HEK293 (cell line): ENCODE data around the gene ZNF782.

Experiments used
- CTCF ChIA-PET: fragments of 350-600 bp; formaldehyde crosslinking; extraction: SDS; loops from one replicate; lab custom pipeline; 2021; ENCODE audit warnings: antibody characterized with exemption; lab: Yijun Ruan, JAX
- POLR2A ChIA-PET: fragments of 300-600 bp; formaldehyde crosslinking; extraction: SDS; loops from one replicate; lab custom pipeline; 2020; ENCODE audit warnings: antibody characterized with exemption, inconsistent platforms; lab: Yijun Ruan, JAX
- H3K27ac ChIP-seq: fragments of 200-500 bp; sonication (Bioruptor generic); 2 replicates; pipeline ENCODE4 v1.5.1; 2014; ENCODE audit warnings: low read depth, low read length, control low read depth, inconsistent platforms; ENCODE audit errors: extremely low read depth
- H3K36me3 ChIP-seq, 2 experiments: fragments of 200-500 bp in 1 of 2; sonication (Bioruptor generic) in 1 of 2; 1 replicate in 1 of 2; 2 replicates in 1 of 2; pipeline ENCODE4 v1.5.1; 2014 to 2017; ENCODE audit warnings: inconsistent platforms in 2 of 2, low read length in 2 of 2; ENCODE audit not compliant: control insufficient read depth in 2 of 2, insufficient read depth in 1 of 2
- H3K4me1 ChIP-seq: fragments of 200-500 bp; sonication (Bioruptor generic); 2 replicates; pipeline ENCODE4 v1.5.1; 2014; ENCODE audit warnings: mild to moderate bottlenecking, low read length, inconsistent platforms; ENCODE audit not compliant: control insufficient read depth, insufficient read depth
- H3K4me3 ChIP-seq: 2 replicates; pipeline ENCODE4 v1.5.1; 2011; ENCODE audit warnings: low read depth, mild to moderate bottlenecking, control low read depth, low read length, moderate library complexity
- H3K9me3 ChIP-seq: fragments of 200-500 bp; sonication (Bioruptor generic); 2 replicates; pipeline ENCODE4 v1.5.1; 2014; ENCODE audit warnings: low read depth, low read length, inconsistent platforms; ENCODE audit not compliant: control insufficient read depth, insufficient read depth
- BCL11A ChIP-seq: fragments of 450-650 bp; formaldehyde crosslinking; IDR thresholded peaks from 2 replicates; pipeline ENCODE4 v1.5.1; 2016; ENCODE audit warnings: low read depth, missing biosample characterization, missing genetic modification characterization
- EGR2 ChIP-seq: fragments of 450-650 bp; formaldehyde crosslinking; IDR thresholded peaks from 2 replicates; pipeline ENCODE4 v1.5.1; 2016; ENCODE audit warnings: low read depth, missing biosample characterization, missing genetic modification characterization
- FEZF1 ChIP-seq: fragments of 450-650 bp; formaldehyde crosslinking; IDR thresholded peaks from 2 replicates; pipeline ENCODE4 v1.5.1; 2016; ENCODE audit warnings: missing biosample characterization, missing genetic modification characterization
- YY2 ChIP-seq: fragments of 450-650 bp; formaldehyde crosslinking; IDR thresholded peaks from 2 replicates; pipeline ENCODE4 v1.5.1; 2016; ENCODE audit warnings: missing biosample characterization, missing genetic modification characterization
- ZBTB48 ChIP-seq: fragments of 450-650 bp; formaldehyde crosslinking; IDR thresholded peaks from 2 replicates; pipeline ENCODE4 v1.5.1; 2016; ENCODE audit warnings: missing biosample characterization, missing genetic modification characterization
- ZFHX2 ChIP-seq: fragments of 450-650 bp; formaldehyde crosslinking; conservative IDR thresholded peaks from 2 replicates; pipeline ENCODE4 v1.5.1; 2016; ENCODE audit warnings: missing biosample characterization, missing genetic modification characterization
- ZIC2 ChIP-seq: fragments of 450-650 bp; formaldehyde crosslinking; IDR thresholded peaks from 2 replicates; pipeline ENCODE4 v1.5.1; 2016; ENCODE audit warnings: missing biosample characterization, missing genetic modification characterization
- ZNF157 ChIP-seq: fragments of 450-650 bp; formaldehyde crosslinking; IDR thresholded peaks from 2 replicates; pipeline ENCODE4 v1.5.1; 2016; ENCODE audit warnings: missing biosample characterization, missing genetic modification characterization
- ZNF248 ChIP-seq: fragments of 450-650 bp; formaldehyde crosslinking; IDR thresholded peaks from 2 replicates; pipeline ENCODE4 v1.5.1; 2017; ENCODE audit warnings: missing biosample characterization, missing genetic modification characterization
- ZNF600 ChIP-seq: fragments of 450-650 bp; formaldehyde crosslinking; IDR thresholded peaks from 2 replicates; pipeline ENCODE4 v1.5.1; 2016; ENCODE audit warnings: missing biosample characterization, missing genetic modification characterization
- ZNF629 ChIP-seq: fragments of 450-650 bp; formaldehyde crosslinking; IDR thresholded peaks from 2 replicates; pipeline ENCODE4 v1.5.1; 2017; ENCODE audit warnings: missing biosample characterization, missing genetic modification characterization
- ZNF660 ChIP-seq: fragments of 450-650 bp; IDR thresholded peaks from 2 replicates; pipeline ENCODE4 v1.5.1; 2018; ENCODE audit warnings: missing biosample characterization, mild to moderate bottlenecking, missing genetic modification characterization
- ZNF701 ChIP-seq: fragments of 450-650 bp; formaldehyde crosslinking; IDR thresholded peaks from 2 replicates; pipeline ENCODE4 v1.5.1; 2016; ENCODE audit warnings: missing biosample characterization, missing genetic modification characterization
- TF ChIP-seq, protein P1 (sequence below): fragments of 450-650 bp; formaldehyde crosslinking; IDR thresholded peaks from 2 replicates; pipeline ENCODE4 v1.5.1; 2016; ENCODE audit warnings: missing biosample characterization, missing genetic modification characterization, low read depth
- TF ChIP-seq, protein P2 (sequence below): fragments of 450-650 bp; formaldehyde crosslinking; IDR thresholded peaks from 2 replicates; pipeline ENCODE4 v1.5.1; 2016; ENCODE audit warnings: missing biosample characterization, missing genetic modification characterization
- TF ChIP-seq, protein P3 (sequence below): fragments of 450-650 bp; formaldehyde crosslinking; IDR thresholded peaks from 2 replicates; pipeline ENCODE4 v1.5.1; 2016; ENCODE audit warnings: missing biosample characterization, missing genetic modification characterization
- TF ChIP-seq, protein P4 (sequence below): fragments of 450-650 bp; formaldehyde crosslinking; IDR thresholded peaks from 2 replicates; pipeline ENCODE4 v1.5.1; 2017; ENCODE audit warnings: missing biosample characterization, missing genetic modification characterization
- TF ChIP-seq, protein P5 (sequence below): fragments of 450-650 bp; formaldehyde crosslinking; IDR thresholded peaks from 2 replicates; pipeline ENCODE4; 2016; ENCODE audit warnings: missing biosample characterization, missing genetic modification characterization

The ZNF782 gene

DNA sequence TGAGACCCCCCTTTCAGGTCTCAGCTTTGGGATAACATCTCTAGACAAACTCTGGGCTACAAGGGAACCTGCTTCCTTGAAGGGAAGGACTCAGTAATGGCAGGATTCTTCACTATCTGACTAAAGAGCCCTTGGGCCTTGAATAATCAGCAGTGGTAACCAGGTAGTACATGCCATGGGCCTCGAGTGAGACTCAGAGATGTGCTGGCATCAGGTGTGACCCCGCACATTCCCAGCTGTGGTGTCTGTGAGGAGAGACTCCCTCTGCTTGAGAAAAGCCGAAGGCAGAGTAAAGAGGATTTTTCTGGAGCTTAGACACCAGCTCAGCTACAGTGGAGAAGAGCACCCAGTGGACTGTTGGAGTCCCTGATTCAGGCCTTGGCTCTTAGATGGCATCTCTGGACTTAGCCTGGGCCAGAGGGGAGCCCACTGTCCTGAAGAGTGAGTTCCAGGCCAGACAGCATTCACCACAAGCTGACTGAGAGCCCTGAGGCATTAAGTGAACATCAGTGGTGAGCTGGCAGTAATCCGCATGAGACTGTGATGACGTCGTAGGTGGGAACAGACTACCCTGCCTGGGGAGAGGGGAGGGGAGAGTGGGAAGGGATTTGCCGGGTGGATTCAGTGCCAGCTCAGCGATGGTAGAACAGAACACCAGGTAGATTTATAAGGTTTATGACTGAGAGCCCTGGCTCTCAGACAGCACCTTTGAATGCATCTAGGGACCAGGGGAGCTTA lies 5.3 kb upstream of the ZNF782 start:
- POLR2A ChIA-PET: interaction anchor here (1.5 kb wide), 1 partner anchor 16 kb away, joined by 7 read pairs; no protein-coding TSS in a partner anchor
- H3K9me3 ChIP-seq: no peaks in the 10 kb centered on the region
- no peak overlapping the region for H3K4me3 ChIP-seq
- H3K27ac ChIP-seq: no peak overlapping the region
- no peaks in the 10 kb centered on the region for H3K4me1 ChIP-seq
- peak; percentile 90 for TF ChIP-seq FEZF1
- TF ChIP-seq ZIC2 (tag by site-specific recombination): 0 out of 2 replicates have a peak, but pooled peaks have one; percentile 20
- no peak for TF ChIP-seq EGR2 (tag by site-specific recombination)
- TF ChIP-seq, protein P1, sequence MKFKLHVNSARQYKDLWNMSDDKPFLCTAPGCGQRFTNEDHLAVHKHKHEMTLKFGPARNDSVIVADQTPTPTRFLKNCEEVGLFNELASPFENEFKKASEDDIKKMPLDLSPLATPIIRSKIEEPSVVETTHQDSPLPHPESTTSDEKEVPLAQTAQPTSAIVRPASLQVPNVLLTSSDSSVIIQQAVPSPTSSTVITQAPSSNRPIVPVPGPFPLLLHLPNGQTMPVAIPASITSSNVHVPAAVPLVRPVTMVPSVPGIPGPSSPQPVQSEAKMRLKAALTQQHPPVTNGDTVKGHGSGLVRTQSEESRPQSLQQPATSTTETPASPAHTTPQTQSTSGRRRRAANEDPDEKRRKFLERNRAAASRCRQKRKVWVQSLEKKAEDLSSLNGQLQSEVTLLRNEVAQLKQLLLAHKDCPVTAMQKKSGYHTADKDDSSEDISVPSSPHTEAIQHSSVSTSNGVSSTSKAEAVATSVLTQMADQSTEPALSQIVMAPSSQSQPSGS (tag by site-specific recombination): peak; percentile 90
- peak; percentile 63 for TF ChIP-seq ZNF600
- TF ChIP-seq ZNF629: peak; percentile 82
- TF ChIP-seq YY2 (tag by site-specific recombination): no peak
- TF ChIP-seq, protein P2, sequence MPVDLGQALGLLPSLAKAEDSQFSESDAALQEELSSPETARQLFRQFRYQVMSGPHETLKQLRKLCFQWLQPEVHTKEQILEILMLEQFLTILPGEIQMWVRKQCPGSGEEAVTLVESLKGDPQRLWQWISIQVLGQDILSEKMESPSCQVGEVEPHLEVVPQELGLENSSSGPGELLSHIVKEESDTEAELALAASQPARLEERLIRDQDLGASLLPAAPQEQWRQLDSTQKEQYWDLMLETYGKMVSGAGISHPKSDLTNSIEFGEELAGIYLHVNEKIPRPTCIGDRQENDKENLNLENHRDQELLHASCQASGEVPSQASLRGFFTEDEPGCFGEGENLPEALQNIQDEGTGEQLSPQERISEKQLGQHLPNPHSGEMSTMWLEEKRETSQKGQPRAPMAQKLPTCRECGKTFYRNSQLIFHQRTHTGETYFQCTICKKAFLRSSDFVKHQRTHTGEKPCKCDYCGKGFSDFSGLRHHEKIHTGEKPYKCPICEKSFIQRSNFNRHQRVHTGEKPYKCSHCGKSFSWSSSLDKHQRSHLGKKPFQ (tag by site-specific recombination): 0 out of 2 replicates have a peak, but pooled peaks have one; percentile 42
- no peak for TF ChIP-seq ZBTB48 (tag by site-specific recombination)
- TF ChIP-seq ZNF248 (tag by site-specific recombination): no peak
- TF ChIP-seq, protein P3, sequence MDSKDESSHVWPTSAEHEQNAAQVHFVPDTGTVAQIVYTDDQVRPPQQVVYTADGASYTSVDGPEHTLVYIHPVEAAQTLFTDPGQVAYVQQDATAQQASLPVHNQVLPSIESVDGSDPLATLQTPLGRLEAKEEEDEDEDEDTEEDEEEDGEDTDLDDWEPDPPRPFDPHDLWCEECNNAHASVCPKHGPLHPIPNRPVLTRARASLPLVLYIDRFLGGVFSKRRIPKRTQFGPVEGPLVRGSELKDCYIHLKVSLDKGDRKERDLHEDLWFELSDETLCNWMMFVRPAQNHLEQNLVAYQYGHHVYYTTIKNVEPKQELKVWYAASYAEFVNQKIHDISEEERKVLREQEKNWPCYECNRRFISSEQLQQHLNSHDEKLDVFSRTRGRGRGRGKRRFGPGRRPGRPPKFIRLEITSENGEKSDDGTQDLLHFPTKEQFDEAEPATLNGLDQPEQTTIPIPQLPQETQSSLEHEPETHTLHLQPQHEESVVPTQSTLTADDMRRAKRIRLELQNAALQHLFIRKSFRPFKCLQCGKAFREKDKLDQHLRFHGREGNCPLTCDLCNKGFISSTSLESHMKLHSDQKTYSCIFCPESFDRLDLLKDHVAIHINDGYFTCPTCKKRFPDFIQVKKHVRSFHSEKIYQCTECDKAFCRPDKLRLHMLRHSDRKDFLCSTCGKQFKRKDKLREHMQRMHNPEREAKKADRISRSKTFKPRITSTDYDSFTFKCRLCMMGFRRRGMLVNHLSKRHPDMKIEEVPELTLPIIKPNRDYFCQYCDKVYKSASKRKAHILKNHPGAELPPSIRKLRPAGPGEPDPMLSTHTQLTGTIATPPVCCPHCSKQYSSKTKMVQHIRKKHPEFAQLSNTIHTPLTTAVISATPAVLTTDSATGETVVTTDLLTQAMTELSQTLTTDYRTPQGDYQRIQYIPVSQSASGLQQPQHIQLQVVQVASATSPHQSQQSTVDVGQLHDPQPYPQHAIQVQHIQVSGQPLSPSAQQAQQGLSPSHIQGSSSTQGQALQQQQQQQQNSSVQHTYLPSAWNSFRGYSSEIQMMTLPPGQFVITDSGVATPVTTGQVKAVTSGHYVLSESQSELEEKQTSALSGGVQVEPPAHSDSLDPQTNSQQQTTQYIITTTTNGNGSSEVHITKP: peak; percentile 88
- peak; percentile 30; the same call in 1 of the 2 replicates for TF ChIP-seq ZFHX2
- TF ChIP-seq, protein P4, sequence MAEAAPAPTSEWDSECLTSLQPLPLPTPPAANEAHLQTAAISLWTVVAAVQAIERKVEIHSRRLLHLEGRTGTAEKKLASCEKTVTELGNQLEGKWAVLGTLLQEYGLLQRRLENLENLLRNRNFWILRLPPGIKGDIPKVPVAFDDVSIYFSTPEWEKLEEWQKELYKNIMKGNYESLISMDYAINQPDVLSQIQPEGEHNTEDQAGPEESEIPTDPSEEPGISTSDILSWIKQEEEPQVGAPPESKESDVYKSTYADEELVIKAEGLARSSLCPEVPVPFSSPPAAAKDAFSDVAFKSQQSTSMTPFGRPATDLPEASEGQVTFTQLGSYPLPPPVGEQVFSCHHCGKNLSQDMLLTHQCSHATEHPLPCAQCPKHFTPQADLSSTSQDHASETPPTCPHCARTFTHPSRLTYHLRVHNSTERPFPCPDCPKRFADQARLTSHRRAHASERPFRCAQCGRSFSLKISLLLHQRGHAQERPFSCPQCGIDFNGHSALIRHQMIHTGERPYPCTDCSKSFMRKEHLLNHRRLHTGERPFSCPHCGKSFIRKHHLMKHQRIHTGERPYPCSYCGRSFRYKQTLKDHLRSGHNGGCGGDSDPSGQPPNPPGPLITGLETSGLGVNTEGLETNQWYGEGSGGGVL: peak; percentile 68
- TF ChIP-seq ZNF660: 0 out of 2 replicates have a peak, but pooled peaks have one; percentile 27
- CTCF ChIA-PET: interaction anchor here (0.6 to 2.2 kb wide), 7 partner anchors 12 to 755 kb away, joined by 3 to 7 read pairs (median 4); no protein-coding TSS in a partner anchor
- no peaks in the 10 kb centered on the region for H3K36me3 ChIP-seq

DNA sequence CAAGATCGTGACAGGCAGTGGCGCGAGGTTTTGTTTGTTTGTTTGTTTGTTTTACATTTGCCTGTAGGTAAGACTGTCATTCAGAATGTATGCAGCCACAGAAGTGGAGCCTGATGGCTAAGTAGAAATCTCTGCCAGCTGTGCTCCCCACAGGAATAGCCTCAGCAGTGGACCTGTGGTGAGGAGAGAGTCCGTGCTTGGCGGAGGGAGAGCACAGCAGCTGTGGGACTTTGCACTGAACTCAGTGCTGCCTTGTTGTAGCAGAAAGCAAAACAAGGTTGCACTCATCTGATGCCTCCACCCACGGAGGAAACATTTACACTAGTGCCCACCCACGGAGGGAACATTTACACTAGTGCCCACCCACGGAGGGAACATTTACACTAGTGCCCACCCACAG lies 4.4 kb upstream of the ZNF782 start:
- Histone ChIP-seq H3K27ac (no peak overlapping the region), H3K36me3 (no peaks in the 10 kb centered on the region), H3K4me1 (no peaks in the 10 kb centered on the region), H3K4me3 (no peak overlapping the region), H3K9me3 (no peaks in the 10 kb centered on the region)
- ChIA-PET POLR2A (interaction anchor here (0.5 to 1.6 kb wide), 2 partner anchors 17 to 231 kb away, joined by 3 to 7 read pairs; no protein-coding TSS in a partner anchor), CTCF (interaction anchor here (1.5 to 5.7 kb wide), 9 partner anchors 13 to 757 kb away, joined by 4 to 67 read pairs (median 15); no protein-coding TSS in a partner anchor)
- peak; percentile 75 for TF ChIP-seq EGR2 (tag by site-specific recombination)
- no peak for TF ChIP-seq BCL11A (tag by site-specific recombination)
- TF ChIP-seq ZNF157 (tag by site-specific recombination): no peak
- TF ChIP-seq ZNF701 (tag by site-specific recombination): no peak
- TF ChIP-seq ZFHX2: peak; percentile 87
- TF ChIP-seq, protein P4: no peak
- TF ChIP-seq, protein P5, sequence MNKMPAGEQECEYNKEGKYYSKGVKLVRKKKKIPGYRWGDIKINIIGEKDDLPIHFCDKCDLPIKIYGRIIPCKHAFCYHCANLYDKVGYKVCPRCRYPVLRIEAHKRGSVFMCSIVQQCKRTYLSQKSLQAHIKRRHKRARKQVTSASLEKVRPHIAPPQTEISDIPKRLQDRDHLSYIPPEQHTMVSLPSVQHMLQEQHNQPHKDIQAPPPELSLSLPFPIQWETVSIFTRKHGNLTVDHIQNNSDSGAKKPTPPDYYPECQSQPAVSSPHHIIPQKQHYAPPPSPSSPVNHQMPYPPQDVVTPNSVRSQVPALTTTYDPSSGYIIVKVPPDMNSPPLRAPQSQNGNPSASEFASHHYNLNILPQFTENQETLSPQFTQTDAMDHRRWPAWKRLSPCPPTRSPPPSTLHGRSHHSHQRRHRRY (tag by site-specific recombination): no peak
- TF ChIP-seq ZNF600: no peak
